PC-9 (cell line): Measurements from ENCODE around the gene RAB15.

Source experiments
- EZH2 ChIP-seq: fragments of 200-600 bp; sonication (generic); IDR thresholded peaks from 2 replicates; pipeline ENCODE4 v1.8.0; 2017; ENCODE audit warnings: antibody characterized with exemption, low read depth
- TF ChIP-seq, protein P1 (sequence below): fragments of 200-600 bp; sonication (generic); conservative IDR thresholded peaks from 2 replicates; pipeline ENCODE4 v1.6.1; 2017; ENCODE audit warnings: mixed run types, antibody characterized with exemption, mild to moderate bottlenecking, moderate library complexity

DNA sequence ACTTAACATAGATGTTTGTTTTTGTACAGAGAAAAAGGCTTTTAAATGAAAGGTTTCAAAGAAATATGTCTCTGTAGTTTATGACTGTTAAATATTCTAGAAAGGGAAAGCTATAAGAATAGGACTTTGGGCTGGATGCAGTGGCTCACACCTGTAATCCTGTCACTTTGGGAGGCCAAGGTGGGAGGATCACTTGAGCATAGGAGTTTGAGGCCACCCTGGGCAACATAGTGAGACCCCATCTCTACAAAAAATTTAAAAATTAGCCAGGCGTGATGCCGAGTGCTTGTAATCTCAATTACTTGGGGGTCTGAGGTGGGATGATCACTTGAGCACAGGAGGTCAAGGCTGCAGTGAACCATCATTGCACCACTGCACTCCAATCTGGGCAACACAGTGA is 41.0 kb downstream of the RAB15 start:
- TF ChIP-seq, protein P1, sequence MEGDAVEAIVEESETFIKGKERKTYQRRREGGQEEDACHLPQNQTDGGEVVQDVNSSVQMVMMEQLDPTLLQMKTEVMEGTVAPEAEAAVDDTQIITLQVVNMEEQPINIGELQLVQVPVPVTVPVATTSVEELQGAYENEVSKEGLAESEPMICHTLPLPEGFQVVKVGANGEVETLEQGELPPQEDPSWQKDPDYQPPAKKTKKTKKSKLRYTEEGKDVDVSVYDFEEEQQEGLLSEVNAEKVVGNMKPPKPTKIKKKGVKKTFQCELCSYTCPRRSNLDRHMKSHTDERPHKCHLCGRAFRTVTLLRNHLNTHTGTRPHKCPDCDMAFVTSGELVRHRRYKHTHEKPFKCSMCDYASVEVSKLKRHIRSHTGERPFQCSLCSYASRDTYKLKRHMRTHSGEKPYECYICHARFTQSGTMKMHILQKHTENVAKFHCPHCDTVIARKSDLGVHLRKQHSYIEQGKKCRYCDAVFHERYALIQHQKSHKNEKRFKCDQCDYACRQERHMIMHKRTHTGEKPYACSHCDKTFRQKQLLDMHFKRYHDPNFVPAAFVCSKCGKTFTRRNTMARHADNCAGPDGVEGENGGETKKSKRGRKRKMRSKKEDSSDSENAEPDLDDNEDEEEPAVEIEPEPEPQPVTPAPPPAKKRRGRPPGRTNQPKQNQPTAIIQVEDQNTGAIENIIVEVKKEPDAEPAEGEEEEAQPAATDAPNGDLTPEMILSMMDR: no peak
- no peak for TF ChIP-seq EZH2
